RPMI8226 (cell line): ENCODE results near the gene LINGO1.
A peak's percentile ranks its signal among the peaks of the same experiment; 100 is the strongest.

Experiments used
- DNase-seq: peaks from one replicate; pipeline ENCODE4 v3.0.0-alpha.2; 2015

Gene LINGO1

DNA sequence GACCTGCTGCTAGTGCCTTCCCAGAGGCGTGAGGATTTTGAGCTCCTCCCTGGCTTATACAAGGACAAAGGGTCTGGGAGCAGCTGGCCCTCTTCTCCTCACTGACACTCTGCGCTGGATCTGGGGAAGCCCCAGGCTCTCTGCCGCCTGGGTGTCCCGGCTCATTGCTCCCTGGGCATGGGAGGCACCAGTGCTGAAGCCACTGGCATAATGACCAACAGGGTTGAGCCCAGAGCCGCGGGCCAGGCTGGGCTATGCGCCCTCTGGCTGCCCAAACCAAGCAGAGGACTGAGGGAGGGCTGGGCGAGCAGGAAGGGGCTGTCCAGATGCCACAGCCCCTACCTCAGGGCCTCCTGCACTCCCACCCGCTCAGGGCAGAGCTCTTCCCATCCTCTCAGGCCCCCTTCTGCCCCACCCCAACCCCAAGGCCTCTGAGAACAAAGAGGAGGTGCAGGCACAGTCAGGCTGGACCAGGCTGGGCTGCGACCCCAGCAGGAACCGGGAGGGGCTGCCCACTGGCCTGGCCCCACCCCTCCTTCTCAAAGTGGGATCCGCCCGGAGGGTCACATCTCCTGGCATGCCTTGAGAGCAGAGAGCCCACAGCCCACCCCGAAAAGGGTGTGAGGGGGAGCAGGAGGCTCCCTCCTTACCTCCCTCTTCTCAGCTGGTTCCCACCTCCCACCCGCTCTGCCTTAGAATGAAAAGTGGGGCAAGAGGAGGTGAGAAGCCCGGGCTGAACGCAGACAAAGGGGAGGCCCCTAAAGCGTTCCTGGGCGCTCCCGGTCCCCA lies 1.6 kb downstream of the LINGO1 start:
- DNase-seq: no peak

DNA sequence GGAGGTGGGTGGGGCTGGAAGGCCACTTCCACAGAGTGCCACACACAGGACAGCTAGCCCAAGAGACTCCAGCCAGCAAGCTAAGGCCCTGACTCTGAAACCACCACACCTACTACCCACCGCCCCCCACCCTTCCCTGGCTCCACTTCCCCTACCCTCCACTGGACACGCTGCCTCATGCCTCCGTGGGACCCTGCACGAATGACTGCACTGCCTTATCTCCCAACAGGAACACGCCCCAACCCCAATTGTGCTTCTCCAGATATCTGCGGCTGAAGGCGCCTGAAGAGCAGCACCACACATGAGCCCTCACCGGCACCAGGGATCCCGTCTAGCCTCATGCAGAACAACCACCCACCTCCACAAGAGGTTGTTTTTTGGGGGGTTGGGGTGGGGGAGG lies 2.7 kb downstream of the LINGO1 start:
- DNase-seq: no peak

GRCh38 chr15:77629070-77630030 lies 3.4 kb downstream of the LINGO1 start:
- DNase-seq: no peak

DNA sequence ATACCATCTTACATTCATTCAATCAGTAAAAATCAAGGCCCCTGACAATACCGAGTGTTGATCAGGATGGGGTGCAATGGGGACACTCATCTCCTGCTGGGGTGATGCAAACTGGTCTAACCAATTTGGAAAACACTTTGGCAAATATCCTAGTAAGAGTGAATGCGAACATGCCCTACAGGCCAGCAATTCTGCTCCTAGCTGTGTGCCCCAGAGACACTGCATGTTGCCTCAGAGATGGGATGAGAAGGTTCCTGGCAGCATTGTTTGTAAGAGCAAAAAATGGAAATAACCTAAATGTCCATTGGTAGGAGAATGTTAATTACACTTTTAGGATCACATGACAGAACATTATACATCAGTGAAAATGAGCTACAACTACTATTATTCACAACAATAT lies 4.7 kb downstream of the LINGO1 start:
- DNase-seq: no peak

DNA sequence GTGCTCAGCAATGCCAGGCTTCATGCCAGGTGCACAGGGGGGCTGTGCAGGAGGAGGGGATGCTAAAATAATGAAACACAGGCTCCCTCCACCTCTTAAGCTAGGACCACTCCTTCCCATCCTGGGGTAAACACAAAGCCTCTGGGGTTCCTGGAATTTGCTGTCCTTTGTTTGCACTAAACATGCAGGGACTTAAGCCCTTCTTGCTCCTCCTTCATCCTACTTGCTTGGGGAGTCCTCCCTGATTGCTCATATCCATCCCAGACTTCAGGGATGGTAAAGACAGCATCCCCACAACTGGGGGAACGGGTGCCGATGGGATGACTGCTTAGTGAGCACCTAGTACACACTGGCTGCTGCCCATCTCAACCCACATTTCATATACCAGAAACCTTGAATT lies 5.1 kb downstream of the LINGO1 start:
- DNase-seq: no peak

- no peak for DNase-seq
Observed at GRCh38 chr15:77627067-77627466, 5.6 kb downstream of the LINGO1 start.

DNA sequence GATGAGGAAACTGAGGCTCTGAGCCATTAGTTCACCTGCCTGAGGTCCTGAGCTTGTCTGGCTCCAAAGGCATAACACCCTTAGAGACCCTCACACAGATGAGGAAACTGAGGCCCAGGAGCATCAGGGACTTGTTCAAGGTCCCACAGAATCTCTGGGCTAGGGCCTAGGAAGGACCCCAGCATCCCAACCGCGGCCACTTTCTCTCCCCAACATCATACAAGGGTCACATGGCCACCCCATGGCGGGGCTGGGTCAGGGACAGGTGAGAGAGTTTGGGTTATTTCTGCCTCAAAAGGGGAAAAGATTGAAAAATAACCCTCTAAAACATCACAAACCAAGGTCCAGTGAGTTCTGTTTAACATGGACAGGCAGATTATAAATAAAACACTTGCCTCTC lies 6.7 kb downstream of the LINGO1 start:
- no peak for DNase-seq

DNA sequence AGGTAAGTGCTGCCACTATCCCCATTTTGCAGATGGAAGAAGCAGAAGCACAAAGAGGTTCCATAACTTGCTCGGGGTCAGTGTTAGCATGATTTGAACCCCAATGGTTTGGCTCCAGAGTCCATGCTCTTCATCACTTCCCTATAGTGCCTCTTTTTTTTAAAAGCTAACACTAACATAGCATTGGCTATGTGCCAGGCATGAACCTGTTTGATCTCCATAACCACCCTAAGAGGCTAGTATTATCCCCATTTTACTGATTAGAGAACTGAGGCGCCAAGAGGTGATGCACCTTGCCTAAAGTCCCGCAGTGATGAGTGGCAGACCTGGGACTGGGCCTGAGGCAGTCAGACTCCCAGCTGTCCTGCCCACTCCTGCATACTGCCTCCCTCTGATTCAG lies 7.3 kb downstream of the LINGO1 start:
- peak; percentile 33 for DNase-seq

- no peak for DNase-seq
Observed at GRCh38 chr15:77624868-77625267, 7.8 kb downstream of the LINGO1 start.

DNA sequence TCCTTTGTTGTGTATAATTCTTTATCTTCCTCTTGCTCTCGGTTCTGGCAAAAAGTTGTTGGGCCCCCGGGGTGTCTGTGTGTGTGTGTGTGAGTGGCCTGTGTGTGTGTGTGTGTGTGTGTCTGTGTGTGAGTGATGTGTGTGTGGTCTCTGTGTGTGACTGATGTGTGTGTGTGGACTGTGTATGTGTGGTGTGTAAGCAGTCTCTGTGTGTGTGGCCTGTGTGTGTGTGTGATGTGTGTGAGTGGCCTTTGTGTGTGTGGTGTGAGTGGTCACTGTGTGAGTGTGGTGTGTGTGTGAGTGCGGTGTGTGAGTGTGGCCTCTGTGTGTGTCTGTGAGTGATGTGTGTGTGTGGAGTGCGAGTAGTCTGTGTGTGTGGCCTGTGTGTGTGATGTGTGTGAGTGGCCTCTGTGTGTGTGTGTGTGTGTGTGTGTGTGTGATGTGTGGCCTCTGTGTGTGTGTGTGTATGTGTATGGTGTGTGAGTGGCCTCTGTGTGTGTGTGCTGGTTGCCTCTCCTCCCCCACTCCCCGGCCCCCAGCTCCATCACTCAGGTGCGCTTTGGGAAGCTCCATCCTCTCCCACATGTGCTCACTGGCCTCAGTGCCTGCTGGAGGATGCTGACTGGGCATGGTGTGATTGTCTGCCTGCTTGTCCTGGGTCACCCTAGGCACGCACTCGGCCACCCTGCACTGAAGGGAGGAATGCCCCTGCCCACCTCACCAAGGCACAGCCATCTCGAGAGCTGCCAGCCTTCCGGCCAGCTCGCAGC lies 8.8 kb downstream of the LINGO1 start:
- DNase-seq: no peak

GRCh38 chr15:77622934-77623754 lies 9.6 kb downstream of the LINGO1 start:
- DNase-seq: no peak

- DNase-seq: no peak
Observed at GRCh38 chr15:77622209-77622933, 10.3 kb downstream of the LINGO1 start.

DNA sequence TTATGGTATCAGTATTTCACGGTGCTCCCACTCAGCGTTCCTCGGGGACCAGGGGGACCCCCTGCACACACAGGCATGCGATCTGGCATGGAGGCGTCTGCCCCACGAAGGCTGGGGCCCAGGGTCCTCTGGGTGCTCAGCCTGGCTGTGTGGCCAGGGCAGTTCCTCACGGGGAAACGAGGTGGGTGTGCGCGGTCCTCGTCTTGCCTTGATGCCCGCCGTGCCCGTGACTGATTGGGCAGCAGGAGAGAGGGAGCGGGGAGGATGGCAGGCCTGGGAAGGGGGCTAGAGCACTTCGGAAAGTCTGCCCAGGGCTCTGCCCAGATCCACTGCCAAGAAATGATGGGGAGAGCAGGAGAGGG lies 10.9 kb downstream of the LINGO1 start:
- DNase-seq: no peak

DNA sequence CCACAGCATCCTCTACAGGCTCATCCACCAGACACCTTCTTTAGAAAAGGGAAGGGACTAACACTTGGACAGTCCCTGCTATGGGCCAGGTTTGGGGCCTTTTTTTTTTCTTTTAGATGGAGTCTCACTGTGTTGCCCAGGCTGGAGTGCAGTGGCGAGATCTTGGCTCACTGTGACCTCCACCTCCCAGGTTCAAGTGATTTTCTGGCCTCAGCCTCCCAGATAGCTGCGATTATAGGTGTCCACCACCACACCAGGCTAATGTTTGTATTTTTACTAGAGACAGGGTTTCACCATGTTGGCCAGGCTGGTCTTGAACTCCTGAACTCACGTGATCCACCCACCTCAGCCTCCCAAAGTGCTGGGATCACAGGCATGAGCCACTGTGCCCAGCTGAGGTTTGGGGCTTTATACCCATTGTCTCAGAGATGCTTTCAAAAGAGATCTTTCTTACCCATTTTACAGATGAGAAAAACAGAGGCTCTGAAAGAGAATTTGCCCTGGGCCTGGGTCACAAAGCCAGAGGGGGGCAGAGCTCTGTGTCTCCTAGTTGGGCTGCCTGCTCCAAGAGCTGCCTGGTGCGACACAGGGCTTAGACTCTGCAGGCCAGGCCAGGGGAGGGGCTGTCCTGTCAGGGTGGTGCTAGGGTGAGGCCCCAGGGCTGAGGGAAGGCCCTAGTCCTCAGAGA lies 11.6 kb downstream of the LINGO1 start:
- DNase-seq: no peak

- DNase-seq: no peak
Observed at GRCh38 chr15:77620297-77620696, 12.4 kb downstream of the LINGO1 start.

DNA sequence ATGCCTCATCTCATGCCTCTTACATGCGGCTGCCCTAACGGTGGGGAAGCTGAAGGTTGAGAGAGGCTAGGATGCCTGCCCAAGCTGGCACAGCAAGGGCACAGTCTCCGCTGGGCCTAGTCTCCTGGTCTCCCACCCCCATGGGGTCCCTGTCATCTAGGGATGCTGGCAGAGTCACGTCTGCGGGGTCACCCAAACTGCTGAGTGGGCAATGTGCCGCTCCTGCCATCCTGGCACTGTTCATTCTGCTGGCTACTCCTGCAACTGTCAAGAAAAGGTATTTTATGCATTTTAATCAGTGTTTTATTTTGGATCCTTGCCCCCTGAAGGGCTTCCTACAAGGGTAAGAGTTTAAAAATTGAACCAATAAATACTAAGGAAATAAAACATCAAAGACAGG lies 12.8 kb downstream of the LINGO1 start:
- DNase-seq: no peak

DNA sequence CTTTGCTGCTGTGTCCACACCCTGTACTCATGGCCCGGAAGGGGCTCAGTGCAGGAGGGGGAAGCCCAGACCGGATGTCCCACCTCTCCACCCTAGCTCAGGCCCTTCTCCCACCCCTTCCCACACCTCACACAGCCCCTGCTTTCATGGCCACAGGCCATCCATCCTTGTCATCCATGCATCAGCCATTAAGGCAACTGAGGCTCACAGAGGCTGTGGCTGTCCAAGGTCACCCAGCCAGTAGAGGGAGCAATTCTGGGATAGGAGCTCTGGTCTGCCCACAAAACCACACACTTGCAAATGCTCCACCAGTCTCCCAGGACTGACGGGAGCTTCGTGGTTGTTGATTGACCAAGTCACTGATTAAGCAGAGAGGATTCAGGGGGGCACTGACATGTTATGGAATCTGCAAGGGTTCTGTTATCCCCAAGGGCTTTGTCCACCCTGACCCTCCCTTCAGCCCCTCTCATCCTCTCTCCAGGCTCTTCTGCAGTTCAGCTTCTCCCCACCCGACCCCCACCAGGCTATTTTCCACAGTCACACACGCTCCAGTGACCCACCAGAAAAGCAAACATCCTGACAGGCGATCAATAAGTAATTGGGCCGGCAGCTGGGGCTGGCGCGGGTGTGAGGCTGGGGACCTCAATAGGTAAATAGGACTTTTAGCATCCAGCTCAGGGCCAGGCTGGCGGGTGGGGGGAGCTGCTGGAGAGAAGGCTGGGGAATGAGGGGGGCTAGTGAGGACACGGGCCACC lies 15.1 kb downstream of the LINGO1 start:
- peak; percentile 67 for DNase-seq

DNA sequence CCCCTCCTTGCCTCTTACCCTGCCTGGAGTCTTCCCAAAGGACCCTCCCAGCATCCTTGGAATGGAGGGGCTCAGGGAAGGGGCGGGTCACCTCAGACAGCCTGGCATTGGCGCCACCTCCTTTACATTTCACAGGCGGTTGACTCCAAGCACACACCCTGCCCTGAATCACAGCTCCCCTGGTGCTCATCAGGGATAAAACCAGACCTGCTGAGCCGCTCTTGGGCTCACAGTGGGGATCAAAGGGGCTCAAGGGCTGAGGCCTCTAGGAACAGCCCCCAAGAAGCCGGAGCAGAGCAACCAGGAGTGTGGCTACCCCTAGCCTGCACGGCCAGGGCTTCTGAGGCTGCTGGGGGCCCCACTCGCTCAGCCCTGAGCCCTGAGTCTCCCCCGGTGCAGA lies 16.6 kb downstream of the LINGO1 start:
- no peak for DNase-seq

GRCh38 chr15:77615472-77615871 lies 17.2 kb downstream of the LINGO1 start:
- DNase-seq: no peak

GRCh38 chr15:77614251-77614806 lies 18.4 kb downstream of the LINGO1 start:
- no peak for DNase-seq
